HG02970 (cell line): ENCODE results near the gene PCARE.

Source experiments
- ATAC-seq: cut with Tn5 transposase; IDR thresholded peaks from one replicate; pipeline ENCODE4 v1.9.1; 2021; ENCODE audit warnings: mild to moderate bottlenecking, moderate library complexity, moderate number of reproducible peaks; ENCODE audit not compliant: unreplicated experiment, low FRiP score

The PCARE gene

DNA sequence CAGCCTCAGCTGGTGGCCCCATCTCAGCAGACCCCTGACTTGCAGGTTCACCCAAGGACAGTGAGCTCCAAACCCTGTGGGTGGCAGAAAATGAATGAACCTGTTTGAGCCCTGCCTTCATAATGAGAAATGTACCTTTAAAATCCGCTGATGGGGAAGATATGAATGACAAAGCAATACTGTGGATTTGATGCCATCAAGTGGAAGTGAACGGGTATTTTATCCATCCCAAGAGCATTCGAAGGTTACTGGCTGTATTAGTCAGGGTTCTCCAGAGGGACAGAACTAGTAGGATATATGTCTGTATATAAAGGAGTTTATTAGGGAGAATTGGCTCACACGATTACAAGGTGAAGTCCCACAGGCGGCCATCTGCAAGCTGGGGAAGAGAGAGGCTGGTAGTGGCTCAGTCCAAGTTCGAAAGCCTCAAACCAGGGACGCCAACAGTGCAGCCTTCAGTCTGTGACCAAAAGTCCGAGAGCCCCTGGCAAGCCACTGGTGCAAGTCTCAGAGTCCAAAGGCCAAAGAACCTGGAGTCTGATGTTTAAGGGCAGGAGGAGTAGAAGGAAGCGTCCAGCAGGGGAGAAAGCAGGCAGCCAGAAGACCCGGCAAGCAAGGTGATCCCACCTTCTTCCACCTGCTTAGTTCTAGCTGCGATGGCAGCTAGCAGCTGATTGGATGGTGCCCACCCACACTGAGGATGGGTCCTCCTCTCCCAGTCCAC lies 61.1 kb downstream of the PCARE start:
- no peak for ATAC-seq

GRCh38 chr2:29012211-29012681 lies 62.1 kb downstream of the PCARE start:
- no peak for ATAC-seq
